ENCODE measurements around the gene LPP. TPM values are rescaled to one million over a fixed set of nuclear protein-coding genes. Genes with fewer than 3 reads are reported as not detected.
A peak's percentile ranks its signal among the peaks of the same experiment; 100 is the strongest.

Gene LPP
- total RNA-seq, 6 donors from 2014 or later = 86.0 to 196 (median 160) TPM

- no peak for ATAC-seq (ENCODE audit: low FRiP score in 2 of 2)
- Histone ChIP-seq H3K9me3 (no peaks in the 10 kb centered on the region), H3K4me3 (no peak overlapping the region), H3K36me3 (no peaks in the 10 kb centered on the region), H3K27me3 (no peaks in the 10 kb centered on the region), H3K27ac (no peak overlapping the region), H3K4me1 (peaks cover 0 to 2% (median under 1%) of the 10 kb centered on the region in 4 donors)
- TF ChIP-seq EP300 (IDR thresholded peaks at IDR 0.05) (no peak), POLR2A (IDR thresholded peaks at IDR 0.05) (no peak), POLR2AphosphoS5 (IDR thresholded peaks at IDR 0.05) (no peak)
- TF ChIP-seq, protein P1, sequence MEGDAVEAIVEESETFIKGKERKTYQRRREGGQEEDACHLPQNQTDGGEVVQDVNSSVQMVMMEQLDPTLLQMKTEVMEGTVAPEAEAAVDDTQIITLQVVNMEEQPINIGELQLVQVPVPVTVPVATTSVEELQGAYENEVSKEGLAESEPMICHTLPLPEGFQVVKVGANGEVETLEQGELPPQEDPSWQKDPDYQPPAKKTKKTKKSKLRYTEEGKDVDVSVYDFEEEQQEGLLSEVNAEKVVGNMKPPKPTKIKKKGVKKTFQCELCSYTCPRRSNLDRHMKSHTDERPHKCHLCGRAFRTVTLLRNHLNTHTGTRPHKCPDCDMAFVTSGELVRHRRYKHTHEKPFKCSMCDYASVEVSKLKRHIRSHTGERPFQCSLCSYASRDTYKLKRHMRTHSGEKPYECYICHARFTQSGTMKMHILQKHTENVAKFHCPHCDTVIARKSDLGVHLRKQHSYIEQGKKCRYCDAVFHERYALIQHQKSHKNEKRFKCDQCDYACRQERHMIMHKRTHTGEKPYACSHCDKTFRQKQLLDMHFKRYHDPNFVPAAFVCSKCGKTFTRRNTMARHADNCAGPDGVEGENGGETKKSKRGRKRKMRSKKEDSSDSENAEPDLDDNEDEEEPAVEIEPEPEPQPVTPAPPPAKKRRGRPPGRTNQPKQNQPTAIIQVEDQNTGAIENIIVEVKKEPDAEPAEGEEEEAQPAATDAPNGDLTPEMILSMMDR (IDR thresholded peaks at IDR 0.05) = no peak
- WGBS, 2 donors = 80% methylated on average over 3 of the region's 3 CpGs
- no peak for DNase-seq
These were observed 487.1 kb downstream of the LPP start for GRCh38 chr3:188641076-188641475.

- TF ChIP-seq EP300 (IDR thresholded peaks at IDR 0.05) = no peak
- no peak for TF ChIP-seq POLR2AphosphoS5 (IDR thresholded peaks at IDR 0.05)
- TF ChIP-seq, protein P1 (IDR thresholded peaks at IDR 0.05) = no peak
- TF ChIP-seq POLR2A (IDR thresholded peaks at IDR 0.05) = no peak
- no peak overlapping the region for H3K4me3 ChIP-seq
- 94 to 97% methylated on average over 3 of the region's 3 CpGs for WGBS, 2 donors
- ATAC-seq (ENCODE audit: low FRiP score in 2 of 2) (no peak), DNase-seq (no peak)
- H3K27me3 ChIP-seq = no peaks in the 10 kb centered on the region
- no peak overlapping the region for H3K27ac ChIP-seq
- H3K4me1 ChIP-seq = peaks cover 3 to 13% (median 8%) of the 10 kb centered on the region in 4 donors
- no peaks in the 10 kb centered on the region for H3K36me3 ChIP-seq
- H3K9me3 ChIP-seq = no peaks in the 10 kb centered on the region
These were observed 489.8 kb downstream of the LPP start for GRCh38 chr3:188643736-188644135.

DNA sequence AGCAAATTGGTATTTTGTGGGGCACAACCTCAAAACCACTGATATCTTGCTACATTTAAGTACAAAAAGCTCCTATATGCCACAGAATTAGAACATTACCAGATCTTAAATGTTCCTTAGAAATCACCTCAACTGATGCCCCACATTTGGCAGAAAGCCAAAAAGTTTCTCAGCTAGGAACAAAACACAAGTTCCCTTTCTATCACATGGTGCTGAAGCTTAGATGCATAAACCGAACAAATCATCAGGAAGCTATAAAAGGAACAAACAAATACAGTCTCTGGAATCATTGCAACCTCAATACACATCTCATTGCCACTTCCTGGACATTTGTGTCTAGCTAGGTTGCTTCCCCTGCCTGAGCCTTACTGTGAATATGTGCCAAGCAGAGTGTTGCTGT is 492.6 kb downstream of the LPP start:
- H3K36me3 ChIP-seq = no peaks in the 10 kb centered on the region
- no peaks in the 10 kb centered on the region for H3K27me3 ChIP-seq
- DNase-seq = no peak
- no peak overlapping the region for H3K4me3 ChIP-seq
- H3K9me3 ChIP-seq = no peaks in the 10 kb centered on the region
- peak overlapping the region in 1 of 4 donors; percentile 14 for H3K27ac ChIP-seq
- TF ChIP-seq, protein P1 (IDR thresholded peaks at IDR 0.05) = no peak
- no peak for TF ChIP-seq POLR2A (IDR thresholded peaks at IDR 0.05)
- no peak for TF ChIP-seq EP300 (IDR thresholded peaks at IDR 0.05)
- no peak for TF ChIP-seq POLR2AphosphoS5 (IDR thresholded peaks at IDR 0.05)
- ATAC-seq (ENCODE audit: low FRiP score in 2 of 2) = peak in 1 of 2 donors; percentile 55
- peaks cover 3 to 13% (median 8%) of the 10 kb centered on the region in 4 donors for H3K4me1 ChIP-seq
- 0% methylated on average over 1 of the region's 1 CpG for WGBS, 2 donors

GRCh38 chr3:188647237-188647636 is 493.3 kb downstream of the LPP start:
- WGBS, 2 donors = 91 to 100% methylated on average over 6 of the region's 6 CpGs
- no peaks in the 10 kb centered on the region for H3K27me3 ChIP-seq
- peaks cover 3 to 13% (median 8%) of the 10 kb centered on the region in 4 donors for H3K4me1 ChIP-seq
- H3K9me3 ChIP-seq = no peaks in the 10 kb centered on the region
- H3K36me3 ChIP-seq = no peaks in the 10 kb centered on the region
- no peak for TF ChIP-seq POLR2AphosphoS5 (IDR thresholded peaks at IDR 0.05)
- TF ChIP-seq, protein P1 (IDR thresholded peaks at IDR 0.05) = no peak
- no peak for TF ChIP-seq POLR2A (IDR thresholded peaks at IDR 0.05)
- no peak for TF ChIP-seq EP300 (IDR thresholded peaks at IDR 0.05)
- DNase-seq (no peak), ATAC-seq (ENCODE audit: low FRiP score in 2 of 2) (no peak)
- no peak overlapping the region for H3K4me3 ChIP-seq
- H3K27ac ChIP-seq = peak overlapping the region in 1 of 4 donors; percentile 14

DNA sequence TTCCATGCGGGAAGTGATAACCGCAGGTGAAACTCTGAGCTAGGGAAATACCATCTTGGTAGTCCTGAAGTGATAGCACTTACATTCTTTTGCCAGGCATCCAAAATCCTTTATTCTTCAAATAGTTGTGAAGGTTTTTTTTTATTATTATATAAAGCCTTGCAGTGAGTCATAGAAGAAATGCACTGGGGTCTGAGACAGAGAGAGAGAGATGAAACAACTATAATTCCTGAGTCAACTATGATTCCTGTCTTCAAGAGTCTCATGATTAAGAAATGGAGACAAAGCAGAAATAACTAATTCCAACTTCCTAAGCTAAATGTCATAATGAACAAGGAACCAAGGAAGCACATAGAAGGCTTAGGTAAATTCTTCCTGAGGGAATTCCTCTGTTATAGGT is 495.6 kb downstream of the LPP start:
- no peak for TF ChIP-seq POLR2A (IDR thresholded peaks at IDR 0.05)
- TF ChIP-seq, protein P1 (IDR thresholded peaks at IDR 0.05) = no peak
- TF ChIP-seq POLR2AphosphoS5 (IDR thresholded peaks at IDR 0.05) = no peak
- no peak for TF ChIP-seq EP300 (IDR thresholded peaks at IDR 0.05)
- Histone ChIP-seq H3K4me3 (no peak overlapping the region), H3K9me3 (no peaks in the 10 kb centered on the region), H3K27me3 (no peaks in the 10 kb centered on the region), H3K27ac (no peak overlapping the region), H3K4me1 (peaks cover 3 to 13% (median 8%) of the 10 kb centered on the region in 4 donors), H3K36me3 (no peaks in the 10 kb centered on the region)
- DNase-seq (no peak), ATAC-seq (ENCODE audit: low FRiP score in 2 of 2) (no peak)
- 95% methylated on average over 2 of the region's 2 CpGs for WGBS, 2 donors
